Measurements from ENCODE around the gene MYCBPAP.

DNA sequence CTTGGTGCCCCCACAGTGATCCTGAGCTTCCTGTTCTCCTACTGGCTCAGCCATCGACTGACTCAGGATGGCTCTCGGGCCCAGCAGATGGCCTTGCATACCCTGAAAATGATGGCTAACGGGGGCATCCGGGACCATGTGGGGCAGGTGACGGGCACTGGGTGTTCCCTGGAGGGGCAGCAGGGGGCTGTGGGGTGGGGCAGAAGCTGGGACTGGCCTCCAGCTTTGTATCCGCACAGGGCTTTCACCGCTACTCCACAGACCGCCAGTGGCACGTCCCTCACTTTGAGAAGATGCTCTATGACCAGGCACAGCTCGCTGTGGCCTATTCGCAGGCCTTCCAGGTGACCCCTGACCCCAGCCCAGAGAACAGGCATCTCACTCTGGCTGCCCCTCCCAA, 41.7 kb downstream of the MYCBPAP start:
- TF ChIP-seq, protein P1, sequence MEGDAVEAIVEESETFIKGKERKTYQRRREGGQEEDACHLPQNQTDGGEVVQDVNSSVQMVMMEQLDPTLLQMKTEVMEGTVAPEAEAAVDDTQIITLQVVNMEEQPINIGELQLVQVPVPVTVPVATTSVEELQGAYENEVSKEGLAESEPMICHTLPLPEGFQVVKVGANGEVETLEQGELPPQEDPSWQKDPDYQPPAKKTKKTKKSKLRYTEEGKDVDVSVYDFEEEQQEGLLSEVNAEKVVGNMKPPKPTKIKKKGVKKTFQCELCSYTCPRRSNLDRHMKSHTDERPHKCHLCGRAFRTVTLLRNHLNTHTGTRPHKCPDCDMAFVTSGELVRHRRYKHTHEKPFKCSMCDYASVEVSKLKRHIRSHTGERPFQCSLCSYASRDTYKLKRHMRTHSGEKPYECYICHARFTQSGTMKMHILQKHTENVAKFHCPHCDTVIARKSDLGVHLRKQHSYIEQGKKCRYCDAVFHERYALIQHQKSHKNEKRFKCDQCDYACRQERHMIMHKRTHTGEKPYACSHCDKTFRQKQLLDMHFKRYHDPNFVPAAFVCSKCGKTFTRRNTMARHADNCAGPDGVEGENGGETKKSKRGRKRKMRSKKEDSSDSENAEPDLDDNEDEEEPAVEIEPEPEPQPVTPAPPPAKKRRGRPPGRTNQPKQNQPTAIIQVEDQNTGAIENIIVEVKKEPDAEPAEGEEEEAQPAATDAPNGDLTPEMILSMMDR (IDR thresholded peaks at IDR 0.05): no peak
- TF ChIP-seq POLR2A (IDR thresholded peaks at IDR 0.05): no peak
